Hepatocyte (in vitro differentiated cells): ENCODE data around the gene ELOA2. TPM values are rescaled to one million over a fixed set of nuclear protein-coding genes. Genes with fewer than 3 reads are reported as not detected.
"Not testable (repeated sequence)": the region's sequence is repeated elsewhere in the genome, so short reads cannot be mapped to it uniquely, and the experiment has no call there.

Experiments
- DNase-seq: peaks from one replicate; pipeline ENCODE4 v3.0.0-alpha.2; 2016; ENCODE audit warnings: low spot score
- H2AFZ ChIP-seq: fragments of 200-600 bp; sonication (generic); 2 replicates; pipeline ENCODE4 v1.6.0; 2016; ENCODE audit warnings: antibody characterized with exemption, mild to moderate bottlenecking
- H3K27ac ChIP-seq: fragments of 200-600 bp; sonication (generic); 2 replicates; pipeline ENCODE4 v1.5.1; 2016; ENCODE audit warnings: mild to moderate bottlenecking
- H3K27me3 ChIP-seq: fragments of 200-600 bp; sonication (generic); 2 replicates; pipeline ENCODE4 v1.6.1; 2016
- H3K36me3 ChIP-seq: fragments of 200-600 bp; sonication (generic); replicated peaks from 2 replicates; pipeline ENCODE4 v1.5.1; 2016; ENCODE audit warnings: low read depth; ENCODE audit not compliant: insufficient read depth
- H3K4me1 ChIP-seq: fragments of 200-600 bp; sonication (generic); 2 replicates; pipeline ENCODE4 v1.5.1; 2016; ENCODE audit warnings: mild to moderate bottlenecking, moderate library complexity; ENCODE audit not compliant: insufficient read depth
- H3K4me2 ChIP-seq: fragments of 200-600 bp; sonication (generic); 2 replicates; pipeline ENCODE4 v1.6.0; 2016
- H3K4me3 ChIP-seq: fragments of 200-600 bp; sonication (generic); 2 replicates; pipeline ENCODE4 v1.5.1; 2016; ENCODE audit warnings: mild to moderate bottlenecking
- H3K79me2 ChIP-seq: fragments of 200-600 bp; sonication (generic); 2 replicates; pipeline ENCODE4 v1.6.0; 2017; ENCODE audit warnings: mild to moderate bottlenecking
- H3K9me2 ChIP-seq: fragments of 200-600 bp; sonication (generic); replicated peaks from 2 replicates; pipeline ENCODE4 v1.6.0; 2017; ENCODE audit warnings: mild to moderate bottlenecking; ENCODE audit not compliant: insufficient read depth
- H3K9me3 ChIP-seq: fragments of 200-600 bp; sonication (generic); 2 replicates; pipeline ENCODE4 v1.5.1; 2016; ENCODE audit warnings: low read depth, mild to moderate bottlenecking
- H4K20me1 ChIP-seq: fragments of 200-600 bp; sonication (generic); 2 replicates; pipeline ENCODE4 v1.6.0; 2016; ENCODE audit warnings: mild to moderate bottlenecking; ENCODE audit not compliant: insufficient read depth, poor library complexity, severe bottlenecking
- WGBS: methylation state at CpG from one replicate; pipeline ENCODE4 v1.1.6; 2016; ENCODE audit warnings: low lambda C conversion rate; ENCODE audit errors: missing lambda C conversion rate; 5-methylcytosine and 5-hydroxymethylcytosine counted together
- polyA plus RNA-seq: library from polyadenylated mRNA; unstranded; fragments of >200 nt; fragmentation: Nextera tagmentation; extraction: Ambion mirVana; gene quantifications from 2 replicates; pipeline ENCODE4 v1.2.1, GENCODE V29; 2016
- total RNA-seq: library from RNA; depleted of rRNA; stranded (reverse); fragments of >200 nt; gene quantifications from 2 replicates; pipeline ENCODE4 v1.2.3, GENCODE V29; 2014

ELOA2 gene
- total and polyA plus RNA-seq, 2 experiments from 2014 or later, result 0.31 TPM; not detected in 1

DNA sequence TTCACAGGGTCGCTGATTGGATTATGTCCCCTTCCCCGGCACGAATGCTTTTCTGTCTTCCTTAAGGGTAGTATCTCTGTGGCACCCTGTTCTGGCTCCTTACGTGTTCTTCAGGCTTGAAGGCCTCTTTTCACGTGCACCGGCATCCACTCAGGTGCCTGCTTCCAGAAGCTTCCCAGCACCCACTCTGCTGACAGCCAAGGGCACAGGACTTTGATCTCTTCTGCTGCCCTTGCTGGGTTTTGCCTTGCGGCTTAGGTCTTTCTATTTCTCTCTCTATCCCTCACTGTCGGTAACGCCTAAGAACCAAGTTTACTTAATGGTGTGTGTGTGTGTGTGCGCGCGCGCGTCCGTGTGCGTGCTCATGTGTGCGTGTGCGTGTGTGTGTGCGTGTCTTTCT lies 14.7 kb downstream of the ELOA2 start:
- H4K20me1 ChIP-seq, H3K79me2 ChIP-seq, H3K27ac ChIP-seq, H3K4me1 ChIP-seq, H3K4me3 ChIP-seq, H3K27me3 ChIP-seq, H3K4me2 ChIP-seq, H3K36me3 ChIP-seq, H3K9me3 ChIP-seq, DNase-seq, H3K9me2 ChIP-seq, H2AFZ ChIP-seq: not testable (repeated sequence)
- WGBS, result no CpG with 5 or more reads among the region's 19 CpGs

DNA sequence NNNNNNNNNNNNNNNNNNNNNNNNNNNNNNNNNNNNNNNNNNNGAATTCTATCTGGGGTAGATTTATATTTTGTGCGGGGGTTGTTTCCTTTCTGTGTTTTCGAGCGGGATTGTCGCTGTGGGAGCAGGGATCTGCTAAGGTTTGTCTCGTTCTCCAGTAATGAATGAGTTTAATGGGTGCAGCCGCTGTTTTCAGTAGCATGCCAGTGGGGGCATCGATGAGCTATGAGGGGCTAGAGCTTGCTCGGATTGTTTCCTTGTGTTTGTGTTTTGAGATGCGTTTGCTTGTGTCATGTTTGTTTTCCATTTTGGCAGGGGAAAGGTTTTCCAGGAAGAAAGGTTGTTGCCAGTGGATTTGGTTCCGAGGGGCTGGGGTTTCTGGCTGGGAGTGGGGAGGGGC lies 15.6 kb downstream of the ELOA2 start:
- not testable (repeated sequence) for H3K4me3 ChIP-seq, H2AFZ ChIP-seq, H3K36me3 ChIP-seq, DNase-seq, H3K9me2 ChIP-seq, H4K20me1 ChIP-seq, H3K27me3 ChIP-seq, H3K4me1 ChIP-seq, H3K4me2 ChIP-seq, H3K9me3 ChIP-seq, H3K79me2 ChIP-seq, H3K27ac ChIP-seq
- WGBS, result no CpG with 5 or more reads among the region's 10 CpGs

Other genes starting within 250 kb of the ELOA2 start
- gene PIAS2, start 118.1 kb downstream of the ELOA2 start, total RNA-seq, result 25.1 and 30.7 TPM in 2 replicates
- 18.4 and 22.5 TPM in 2 replicates for gene PIAS2, start 118.1 kb downstream of the ELOA2 start, polyA plus RNA-seq
- gene KATNAL2, start 118.0 kb downstream of the ELOA2 start, total RNA-seq, result 2.4 and 4.4 TPM in 2 replicates
- 2.2 and 4.3 TPM in 2 replicates for gene KATNAL2, start 118.0 kb downstream of the ELOA2 start, polyA plus RNA-seq
- 18.5 and 22.3 TPM in 2 replicates for gene HDHD2, start 114.9 kb upstream of the ELOA2 start, total RNA-seq
- gene HDHD2, start 114.9 kb upstream of the ELOA2 start, polyA plus RNA-seq, result 32.1 and 33.7 TPM in 2 replicates
- gene IER3IP1, start 140.7 kb upstream of the ELOA2 start, total RNA-seq, result 30.9 and 32.6 TPM in 2 replicates
- gene IER3IP1, start 140.7 kb upstream of the ELOA2 start, polyA plus RNA-seq, result 29.7 and 33.8 TPM in 2 replicates
- gene SKOR2, start 216.0 kb upstream of the ELOA2 start, total RNA-seq, result not detected in 2 replicates
- gene SKOR2, start 216.0 kb upstream of the ELOA2 start, polyA plus RNA-seq, result not detected in 2 replicates